ENCODE data around the gene ZMYND12. TPM values are rescaled to one million over a fixed set of nuclear protein-coding genes. Genes with fewer than 3 reads are reported as not detected.
"Not testable (repeated sequence)": the region's sequence is repeated elsewhere in the genome, so short reads cannot be mapped to it uniquely, and the experiment has no call there.

Gene ZMYND12
- total RNA-seq, 4 donors from 2014 or later = 0.52 to 3.0 (median 0.76) TPM

DNA sequence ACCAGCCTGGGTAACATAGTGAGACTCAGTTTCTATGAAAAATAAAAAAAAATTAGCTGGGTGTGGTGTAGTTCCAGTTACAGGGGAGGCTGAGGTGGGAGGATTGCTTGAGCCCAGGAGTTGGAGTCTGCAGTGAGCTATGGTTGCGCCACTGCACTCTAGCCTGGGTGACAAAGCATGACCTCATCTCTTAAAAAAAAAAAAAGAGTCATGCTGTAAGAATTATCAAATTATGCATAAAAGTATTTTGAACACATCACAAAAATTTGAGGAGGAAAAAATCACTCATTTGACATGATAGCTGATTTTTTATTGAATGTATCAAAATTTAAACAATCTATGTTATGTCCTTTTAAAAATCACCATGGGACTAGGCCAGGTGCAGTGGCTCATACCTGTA is 25.1 kb upstream of the ZMYND12 start:
- H3K27ac ChIP-seq = no peak overlapping the region
- WGBS = 100% methylated on average over 1 of the region's 1 CpG
- H3K36me3 ChIP-seq = peaks cover 14% of the 10 kb centered on the region
- TF ChIP-seq, protein P1, sequence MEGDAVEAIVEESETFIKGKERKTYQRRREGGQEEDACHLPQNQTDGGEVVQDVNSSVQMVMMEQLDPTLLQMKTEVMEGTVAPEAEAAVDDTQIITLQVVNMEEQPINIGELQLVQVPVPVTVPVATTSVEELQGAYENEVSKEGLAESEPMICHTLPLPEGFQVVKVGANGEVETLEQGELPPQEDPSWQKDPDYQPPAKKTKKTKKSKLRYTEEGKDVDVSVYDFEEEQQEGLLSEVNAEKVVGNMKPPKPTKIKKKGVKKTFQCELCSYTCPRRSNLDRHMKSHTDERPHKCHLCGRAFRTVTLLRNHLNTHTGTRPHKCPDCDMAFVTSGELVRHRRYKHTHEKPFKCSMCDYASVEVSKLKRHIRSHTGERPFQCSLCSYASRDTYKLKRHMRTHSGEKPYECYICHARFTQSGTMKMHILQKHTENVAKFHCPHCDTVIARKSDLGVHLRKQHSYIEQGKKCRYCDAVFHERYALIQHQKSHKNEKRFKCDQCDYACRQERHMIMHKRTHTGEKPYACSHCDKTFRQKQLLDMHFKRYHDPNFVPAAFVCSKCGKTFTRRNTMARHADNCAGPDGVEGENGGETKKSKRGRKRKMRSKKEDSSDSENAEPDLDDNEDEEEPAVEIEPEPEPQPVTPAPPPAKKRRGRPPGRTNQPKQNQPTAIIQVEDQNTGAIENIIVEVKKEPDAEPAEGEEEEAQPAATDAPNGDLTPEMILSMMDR (IDR thresholded peaks at IDR 0.05) = no peak
- TF ChIP-seq POLR2AphosphoS5 (IDR thresholded peaks at IDR 0.05) (no peak), EP300 (IDR thresholded peaks at IDR 0.05) (no peak), POLR2A (IDR thresholded peaks at IDR 0.05) (no peak)
- H3K4me3 ChIP-seq = no peak overlapping the region
- DNase-seq (ENCODE audit: low spot score in 2 of 2) = no peak
- H3K27me3 ChIP-seq = no peaks in the 10 kb centered on the region
- H3K9me3 ChIP-seq = no peaks in the 10 kb centered on the region
- H3K4me1 ChIP-seq = no peaks in the 10 kb centered on the region

- no peak for DNase-seq (ENCODE audit: low spot score in 2 of 2)
- H3K4me1 ChIP-seq = no peaks in the 10 kb centered on the region
- no peaks in the 10 kb centered on the region for H3K27me3 ChIP-seq
- H3K4me3 ChIP-seq = no peak overlapping the region
- H3K36me3 ChIP-seq = peaks cover 14% of the 10 kb centered on the region
- H3K27ac ChIP-seq = no peak overlapping the region
- TF ChIP-seq, protein P1 (IDR thresholded peaks at IDR 0.05) = no peak
- no peak for TF ChIP-seq POLR2AphosphoS5 (IDR thresholded peaks at IDR 0.05)
- TF ChIP-seq EP300 (IDR thresholded peaks at IDR 0.05) = no peak
- TF ChIP-seq POLR2A (IDR thresholded peaks at IDR 0.05) = no peak
- WGBS = 50% methylated on average over 4 of the region's 4 CpGs
- no peaks in the 10 kb centered on the region for H3K9me3 ChIP-seq
Measured at GRCh38 chr1:42479621-42480020, 23.8 kb upstream of the ZMYND12 start.

DNA sequence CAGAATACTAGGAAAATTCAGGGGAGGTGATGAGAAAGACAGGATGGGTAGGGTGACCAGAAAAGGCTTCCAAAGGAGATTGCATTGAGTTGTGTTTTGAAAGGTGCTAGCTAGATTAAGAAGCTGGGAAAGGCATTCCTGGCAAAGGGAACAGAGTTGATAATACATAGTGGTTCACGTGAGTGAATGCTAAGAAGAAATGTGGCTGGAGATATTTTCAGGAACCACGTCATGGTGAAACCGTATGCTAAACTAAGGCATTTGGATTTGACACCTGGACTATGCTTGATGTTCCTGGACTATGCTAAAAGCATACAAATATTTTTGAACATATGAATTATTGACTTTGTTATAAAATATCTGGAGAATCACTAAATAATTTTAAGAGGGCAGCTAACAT is 22.0 kb upstream of the ZMYND12 start:
- H3K36me3 ChIP-seq = peaks cover 8% of the 10 kb centered on the region
- no peaks in the 10 kb centered on the region for H3K4me1 ChIP-seq
- TF ChIP-seq EP300 (IDR thresholded peaks at IDR 0.05) = no peak
- no peak for TF ChIP-seq POLR2A (IDR thresholded peaks at IDR 0.05)
- no peak for TF ChIP-seq POLR2AphosphoS5 (IDR thresholded peaks at IDR 0.05)
- TF ChIP-seq, protein P1 (IDR thresholded peaks at IDR 0.05) = no peak
- no peaks in the 10 kb centered on the region for H3K9me3 ChIP-seq
- no peak overlapping the region for H3K27ac ChIP-seq
- H3K27me3 ChIP-seq = no peaks in the 10 kb centered on the region
- no peak overlapping the region for H3K4me3 ChIP-seq
- 85% methylated on average over 3 of the region's 3 CpGs for WGBS
- DNase-seq (ENCODE audit: low spot score in 2 of 2) = no peak

DNA sequence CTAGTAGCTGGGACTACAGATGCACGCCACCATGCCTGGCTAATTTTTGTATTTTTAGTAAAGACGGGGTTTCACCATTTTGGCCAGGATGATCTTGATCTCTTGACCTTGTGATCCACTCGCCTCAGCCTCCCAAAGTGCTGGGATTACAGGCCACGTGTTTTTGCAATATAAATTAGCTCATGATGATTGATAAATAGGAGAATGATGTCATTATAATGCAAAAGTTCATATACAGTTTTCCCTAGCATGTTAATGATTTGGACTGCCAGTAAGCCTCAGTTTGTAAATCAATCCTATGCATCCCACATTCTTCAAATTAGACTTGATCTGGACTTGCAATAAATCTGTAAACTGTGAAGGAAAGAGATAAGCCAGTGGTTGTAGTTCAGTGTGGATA is 21.5 kb upstream of the ZMYND12 start:
- WGBS = 87% methylated on average over 4 of the region's 4 CpGs
- H3K4me1 ChIP-seq; H3K36me3 ChIP-seq; H3K4me3 ChIP-seq; DNase-seq (ENCODE audit: low spot score in 2 of 2); H3K9me3 ChIP-seq; H3K27ac ChIP-seq; H3K27me3 ChIP-seq: not testable (repeated sequence)

DNA sequence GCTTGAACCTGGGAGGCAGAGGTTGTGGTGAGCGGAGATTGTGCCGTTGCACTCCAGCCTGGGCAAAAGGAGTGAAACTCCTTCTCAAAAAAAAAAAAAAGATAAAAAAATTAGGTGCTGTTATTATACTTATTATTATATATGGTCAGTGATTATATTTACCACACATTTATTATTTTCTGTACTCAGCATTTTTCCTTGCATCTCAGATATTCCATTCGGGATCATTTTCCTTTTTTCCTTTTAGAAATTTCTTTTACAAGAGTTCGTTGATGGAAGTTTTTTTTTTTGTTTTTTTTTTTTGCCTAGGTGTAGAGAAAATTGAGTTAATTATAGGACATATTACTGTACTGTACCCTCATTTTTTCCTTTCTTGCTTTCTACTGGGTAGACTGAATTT is 20.8 kb upstream of the ZMYND12 start:
- TF ChIP-seq POLR2A (IDR thresholded peaks at IDR 0.05) (no peak), EP300 (IDR thresholded peaks at IDR 0.05) (no peak), POLR2AphosphoS5 (IDR thresholded peaks at IDR 0.05) (no peak)
- TF ChIP-seq, protein P1 (IDR thresholded peaks at IDR 0.05) = no peak
- Histone ChIP-seq H3K4me1 (no peaks in the 10 kb centered on the region), H3K27ac (no peak overlapping the region), H3K27me3 (no peaks in the 10 kb centered on the region), H3K36me3 (peaks cover 3% of the 10 kb centered on the region), H3K4me3 (no peak overlapping the region), H3K9me3 (no peaks in the 10 kb centered on the region)
- 93% methylated on average over 4 of the region's 4 CpGs for WGBS
- no peak for DNase-seq (ENCODE audit: low spot score in 2 of 2)

DNA sequence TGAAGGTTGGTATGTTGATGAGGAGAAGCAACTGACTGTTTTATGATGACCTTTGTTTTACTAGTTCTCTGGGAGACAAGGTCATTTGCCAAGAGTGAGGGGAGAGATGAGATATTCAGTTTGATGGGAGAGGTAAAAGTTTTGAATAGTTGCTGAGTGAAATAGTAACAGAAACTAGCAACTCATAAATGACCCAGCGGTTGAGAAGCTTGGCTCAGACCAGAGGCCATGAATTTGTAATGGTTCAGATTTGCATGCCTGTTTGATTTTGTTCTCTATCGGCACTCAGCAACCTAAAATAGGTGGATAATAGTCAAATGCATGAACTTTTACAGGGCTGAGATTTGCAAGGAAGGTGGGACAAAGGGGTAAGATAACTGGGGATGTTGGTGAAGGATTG is 13.9 kb upstream of the ZMYND12 start:
- no peaks in the 10 kb centered on the region for H3K9me3 ChIP-seq
- no peaks in the 10 kb centered on the region for H3K4me1 ChIP-seq
- TF ChIP-seq POLR2A (IDR thresholded peaks at IDR 0.05) = no peak
- no peak for TF ChIP-seq EP300 (IDR thresholded peaks at IDR 0.05)
- no peak for TF ChIP-seq POLR2AphosphoS5 (IDR thresholded peaks at IDR 0.05)
- TF ChIP-seq, protein P1 (IDR thresholded peaks at IDR 0.05) = no peak
- no peak overlapping the region for H3K27ac ChIP-seq
- DNase-seq (ENCODE audit: low spot score in 2 of 2) = no peak
- no peak overlapping the region for H3K4me3 ChIP-seq
- H3K27me3 ChIP-seq = no peaks in the 10 kb centered on the region
- peaks cover 3% of the 10 kb centered on the region for H3K36me3 ChIP-seq
- 93% methylated on average over 2 of the region's 2 CpGs for WGBS
